ENCODE measurements around the gene PIEZO2.
"Not testable (repeated sequence)": the region's sequence is repeated elsewhere in the genome, so short reads cannot be mapped to it uniquely, and the experiment has no call there.

Gene PIEZO2

GRCh38 chr18:11149441-11150270 lies at the start of gene PIEZO2:
Gene PIEZO2 (minus strand): TSS chr18:11149569. CDS start chr18:11148588, 981 bp downstream.
- Histone ChIP-seq H3K4me1 (no peaks in the 10 kb centered on the region), H3K27me3 (no peaks in the 10 kb centered on the region), H3K36me3 (no peaks in the 10 kb centered on the region), H3K27ac (no peak within 1 kb of the TSS), H4K20me1 (no peaks in the 10 kb centered on the region), H3K9me3 (peaks cover 28% of the 10 kb centered on the region), H3K9ac (no peak within 1 kb of the TSS), H3K4me2 (no peak within 1 kb of the TSS), H3K4me3 (no peak within 1 kb of the TSS)
- no peak for TF ChIP-seq Cebpa-rat (IDR thresholded peaks at IDR 0.05)

GRCh38 chr18:11183637-11184036 lies 34.3 kb upstream of the PIEZO2 start:
- no peaks in the 10 kb centered on the region for H3K9me3 ChIP-seq

GRCh38 chr18:11181629-11182028 lies 32.3 kb upstream of the PIEZO2 start:
- H4K20me1 ChIP-seq, H3K9ac ChIP-seq, H3K27ac ChIP-seq, H3K4me3 ChIP-seq, H3K4me2 ChIP-seq, H3K36me3 ChIP-seq, H3K9me3 ChIP-seq, H3K27me3 ChIP-seq: not testable (repeated sequence)
- peaks cover 12% of the 10 kb centered on the region for H3K4me1 ChIP-seq

More at GRCh38 chr18:11183637-11184036, 34.3 kb upstream of the PIEZO2 start:
- no peaks in the 10 kb centered on the region for H3K36me3 ChIP-seq
- no peaks in the 10 kb centered on the region for H3K27me3 ChIP-seq
- H3K4me3 ChIP-seq = no peak overlapping the region
- H3K4me1 ChIP-seq = peaks cover 9% of the 10 kb centered on the region
- TF ChIP-seq Cebpa-rat (IDR thresholded peaks at IDR 0.05) = no peak
- no peak overlapping the region for H3K27ac ChIP-seq
- no peak overlapping the region for H3K4me2 ChIP-seq
- H3K9ac ChIP-seq = no peak overlapping the region
- H4K20me1 ChIP-seq = no peaks in the 10 kb centered on the region

- Histone ChIP-seq H3K9ac (no peak overlapping the region), H3K27ac (no peak overlapping the region), H3K4me3 (no peak overlapping the region), H4K20me1 (no peaks in the 10 kb centered on the region), H3K9me3 (no peaks in the 10 kb centered on the region), H3K27me3 (no peaks in the 10 kb centered on the region), H3K36me3 (no peaks in the 10 kb centered on the region), H3K4me1 (peaks cover 12% of the 10 kb centered on the region), H3K4me2 (no peak overlapping the region)
- TF ChIP-seq Cebpa-rat (IDR thresholded peaks at IDR 0.05) = no peak
Observed at GRCh38 chr18:11179959-11180519, 30.7 kb upstream of the PIEZO2 start.

GRCh38 chr18:11178951-11179549 lies 29.7 kb upstream of the PIEZO2 start:
- no peak overlapping the region for H3K4me3 ChIP-seq
- H3K4me2 ChIP-seq = peak overlapping the region; percentile 25
- H3K9ac ChIP-seq = no peak overlapping the region
- H3K27me3 ChIP-seq = no peaks in the 10 kb centered on the region
- peaks cover 12% of the 10 kb centered on the region for H3K4me1 ChIP-seq
- no peaks in the 10 kb centered on the region for H3K36me3 ChIP-seq
- H3K9me3 ChIP-seq = no peaks in the 10 kb centered on the region
- TF ChIP-seq Cebpa-rat (IDR thresholded peaks at IDR 0.05) = peak; percentile 87; the same call in 1 of the 2 replicates
- no peaks in the 10 kb centered on the region for H4K20me1 ChIP-seq
- H3K27ac ChIP-seq = no peak overlapping the region

- no peak for TF ChIP-seq Cebpa-rat (IDR thresholded peaks at IDR 0.05)
- H3K36me3 ChIP-seq = no peaks in the 10 kb centered on the region
- no peak overlapping the region for H3K4me3 ChIP-seq
- H4K20me1 ChIP-seq = no peaks in the 10 kb centered on the region
- peaks cover 12% of the 10 kb centered on the region for H3K4me1 ChIP-seq
- H3K27ac ChIP-seq = no peak overlapping the region
- H3K9ac ChIP-seq = no peak overlapping the region
- H3K27me3 ChIP-seq = no peaks in the 10 kb centered on the region
- no peaks in the 10 kb centered on the region for H3K9me3 ChIP-seq
- no peak overlapping the region for H3K4me2 ChIP-seq
Observed at GRCh38 chr18:11177382-11177781, 28.0 kb upstream of the PIEZO2 start.

- H4K20me1 ChIP-seq = no peaks in the 10 kb centered on the region
- no peak for TF ChIP-seq Cebpa-rat (IDR thresholded peaks at IDR 0.05)
- H3K36me3 ChIP-seq = no peaks in the 10 kb centered on the region
- H3K4me1 ChIP-seq = peaks cover 12% of the 10 kb centered on the region
- H3K27me3 ChIP-seq = no peaks in the 10 kb centered on the region
- no peak overlapping the region for H3K9ac ChIP-seq
- H3K4me3 ChIP-seq = no peak overlapping the region
- H3K4me2 ChIP-seq = no peak overlapping the region
- no peak overlapping the region for H3K27ac ChIP-seq
- H3K9me3 ChIP-seq = no peaks in the 10 kb centered on the region
Observed at GRCh38 chr18:11176481-11176881, 27.1 kb upstream of the PIEZO2 start.

GRCh38 chr18:11175266-11175979 lies 26.1 kb upstream of the PIEZO2 start:
- Histone ChIP-seq H3K4me1 (peaks cover 12% of the 10 kb centered on the region), H4K20me1 (no peaks in the 10 kb centered on the region), H3K9me3 (no peaks in the 10 kb centered on the region), H3K27ac (no peak overlapping the region), H3K27me3 (no peaks in the 10 kb centered on the region), H3K9ac (no peak overlapping the region), H3K4me2 (no peak overlapping the region), H3K4me3 (no peak overlapping the region), H3K36me3 (no peaks in the 10 kb centered on the region)
- TF ChIP-seq Cebpa-rat (IDR thresholded peaks at IDR 0.05) = no peak

- H3K4me3 ChIP-seq, H3K27ac ChIP-seq, H3K27me3 ChIP-seq, H3K4me2 ChIP-seq, H3K4me1 ChIP-seq, H3K9me3 ChIP-seq, H4K20me1 ChIP-seq, H3K9ac ChIP-seq, H3K36me3 ChIP-seq: not testable (repeated sequence)
Observed at GRCh38 chr18:11174179-11174578, 24.8 kb upstream of the PIEZO2 start.

GRCh38 chr18:11167778-11168177 lies 18.4 kb upstream of the PIEZO2 start:
- Histone ChIP-seq H3K4me1 (no peaks in the 10 kb centered on the region), H3K27me3 (no peaks in the 10 kb centered on the region), H3K9me3 (no peaks in the 10 kb centered on the region), H3K9ac (no peak overlapping the region), H3K36me3 (no peaks in the 10 kb centered on the region), H3K27ac (no peak overlapping the region), H3K4me2 (no peak overlapping the region), H3K4me3 (no peak overlapping the region), H4K20me1 (no peaks in the 10 kb centered on the region)
- no peak for TF ChIP-seq Cebpa-rat (IDR thresholded peaks at IDR 0.05)
